NCI-H446 (cell line): ENCODE results near the gene CCDC85C.

Experiments used
- DNase-seq, 2 experiments: peaks; one replicate each; lab custom pipeline; 2025; lab: John Stamatoyannopoulos, UW

CCDC85C gene

DNA sequence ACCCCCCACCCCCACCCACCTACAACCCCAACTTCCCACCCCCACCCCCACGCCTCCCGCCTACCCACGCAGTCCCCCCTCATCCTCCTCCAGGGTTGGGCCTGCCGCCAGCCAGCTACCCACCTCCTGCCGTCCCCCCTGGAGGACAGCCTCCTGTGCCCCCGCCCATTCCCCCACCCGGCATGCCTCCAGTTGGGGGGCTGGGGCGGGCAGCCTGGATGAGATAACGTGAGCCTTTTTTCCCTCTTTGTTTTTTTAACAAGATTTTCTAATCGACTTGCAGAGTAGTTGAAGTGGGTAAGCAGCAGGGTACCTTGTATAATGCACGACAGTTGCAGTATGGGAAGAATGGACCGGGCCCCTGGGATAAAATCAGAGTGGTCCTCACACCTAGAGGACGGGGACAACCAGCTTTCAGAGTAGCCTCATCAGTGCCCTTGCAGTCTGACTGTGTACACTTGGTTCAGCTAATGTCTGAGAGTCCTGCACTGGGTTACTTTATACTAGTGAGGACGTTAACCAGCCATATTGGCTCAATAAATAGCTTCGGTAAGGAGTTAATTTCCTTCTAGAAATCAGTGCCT is 93.4 kb downstream of the CCDC85C start:
- no peak for DNase-seq

GRCh38 chr14:99509871-99510555 is 94.0 kb downstream of the CCDC85C start:
- no peak for DNase-seq

GRCh38 chr14:99508896-99509629 is 94.9 kb downstream of the CCDC85C start:
- DNase-seq = no peak

DNA sequence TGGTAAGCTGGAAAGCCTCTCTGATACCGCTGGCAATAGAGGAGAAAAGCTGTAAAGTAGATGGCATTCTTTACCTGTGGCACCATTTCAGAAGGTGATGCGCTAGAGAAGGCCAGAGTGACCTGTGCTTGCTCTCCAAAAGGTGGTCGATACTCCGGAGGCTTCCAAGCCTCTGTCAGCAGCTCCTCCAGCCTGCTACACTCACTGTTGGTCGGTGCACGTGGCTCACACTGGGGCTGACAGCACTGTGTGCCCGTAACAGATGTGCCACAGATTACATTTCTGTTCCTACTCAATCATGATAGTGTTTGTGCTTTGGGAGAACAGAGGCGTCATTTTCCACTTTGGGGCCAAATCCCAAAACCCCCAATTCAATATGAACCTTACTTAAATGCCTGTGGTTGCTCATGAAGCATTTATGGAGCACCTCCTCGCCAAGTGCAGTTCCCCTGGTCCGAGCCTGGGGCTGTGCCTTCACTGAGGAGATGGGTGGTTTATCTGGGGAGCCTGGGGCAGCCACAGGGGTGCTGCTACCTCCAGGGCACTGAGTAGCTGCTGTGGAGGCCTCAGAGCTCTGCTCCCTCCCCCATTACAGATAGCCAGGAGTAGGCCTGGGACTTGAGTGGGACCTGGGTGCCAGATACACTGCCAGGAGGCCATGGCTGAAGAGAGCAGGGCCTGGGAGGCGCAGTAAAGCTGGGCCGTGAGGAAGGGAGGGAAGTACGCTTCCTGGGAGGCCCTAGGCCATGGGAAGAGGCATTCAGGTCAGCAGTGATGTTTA is 96.0 kb downstream of the CCDC85C start:
- DNase-seq = no peak

DNA sequence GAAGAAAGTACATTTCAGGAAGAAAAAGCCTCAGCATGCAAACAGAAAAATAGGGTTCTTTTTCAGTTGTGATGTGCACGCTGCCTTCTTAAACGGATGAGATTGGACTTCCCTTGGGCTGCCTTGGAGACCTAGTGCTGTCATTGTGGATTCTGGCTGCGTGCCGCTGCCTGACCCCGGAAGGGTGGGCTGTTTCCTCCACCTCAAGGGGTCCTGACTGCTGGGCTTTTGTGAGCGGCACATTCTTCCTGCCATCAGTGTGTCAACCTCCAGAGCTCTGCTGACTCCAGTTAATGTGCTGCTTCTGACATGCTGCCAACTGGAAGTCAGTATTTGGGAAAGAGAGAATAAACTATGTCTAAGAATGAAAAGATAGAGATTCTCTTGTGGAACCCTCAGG is 97.7 kb downstream of the CCDC85C start:
- DNase-seq = no peak

GRCh38 chr14:99505089-99505488 is 98.9 kb downstream of the CCDC85C start:
- no peak for DNase-seq

DNA sequence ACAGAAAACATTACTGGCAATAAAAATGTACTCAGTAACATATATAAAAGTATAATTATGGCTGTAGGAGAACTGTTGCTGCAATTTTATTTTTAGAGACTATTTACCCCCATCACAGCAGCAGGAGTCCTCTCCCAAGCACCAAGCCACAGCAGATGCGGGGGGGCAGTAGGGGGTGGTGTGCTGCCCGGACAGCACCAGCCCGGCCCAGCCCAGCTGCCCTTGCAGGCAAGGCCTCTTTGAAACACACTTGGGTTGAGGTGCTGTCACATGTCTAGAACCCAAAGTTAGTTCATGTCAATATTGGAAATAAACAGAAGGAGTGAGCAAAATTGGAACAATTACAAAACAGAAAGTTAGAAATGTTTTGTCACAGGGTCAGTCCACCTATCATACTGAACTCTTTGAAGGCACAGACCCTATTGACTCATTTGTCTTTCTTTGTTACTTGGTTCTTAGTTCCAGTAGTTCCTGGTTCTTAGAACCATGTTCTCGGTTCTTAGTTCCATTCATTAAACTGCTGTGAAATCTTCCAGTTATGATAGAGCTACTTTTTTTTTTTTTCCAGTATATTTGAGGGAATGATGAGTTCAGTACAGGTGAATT is 100.1 kb downstream of the CCDC85C start:
- DNase-seq = no peak

DNA sequence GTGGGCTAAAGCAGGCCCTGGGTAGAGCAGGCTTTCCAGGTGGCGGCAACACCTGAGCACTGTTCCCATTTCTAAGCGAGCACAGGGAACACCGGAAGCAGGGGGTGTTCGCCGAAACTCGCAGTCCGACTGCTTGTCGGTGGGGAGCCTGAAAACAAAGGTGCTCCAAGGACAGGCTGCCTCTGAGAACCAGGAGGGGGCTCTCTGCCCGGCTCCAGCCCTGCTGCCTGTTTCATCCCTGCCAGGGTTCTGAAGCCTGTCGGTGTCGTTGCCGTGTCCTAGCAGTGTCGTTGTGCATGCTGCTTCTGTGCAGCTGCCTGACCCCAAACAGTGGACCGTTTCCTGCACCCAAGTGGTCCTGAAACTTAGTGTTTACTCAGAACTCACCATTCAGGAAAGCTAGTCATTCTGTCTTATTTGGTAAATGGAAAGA is 101.0 kb downstream of the CCDC85C start:
- DNase-seq = no peak

DNA sequence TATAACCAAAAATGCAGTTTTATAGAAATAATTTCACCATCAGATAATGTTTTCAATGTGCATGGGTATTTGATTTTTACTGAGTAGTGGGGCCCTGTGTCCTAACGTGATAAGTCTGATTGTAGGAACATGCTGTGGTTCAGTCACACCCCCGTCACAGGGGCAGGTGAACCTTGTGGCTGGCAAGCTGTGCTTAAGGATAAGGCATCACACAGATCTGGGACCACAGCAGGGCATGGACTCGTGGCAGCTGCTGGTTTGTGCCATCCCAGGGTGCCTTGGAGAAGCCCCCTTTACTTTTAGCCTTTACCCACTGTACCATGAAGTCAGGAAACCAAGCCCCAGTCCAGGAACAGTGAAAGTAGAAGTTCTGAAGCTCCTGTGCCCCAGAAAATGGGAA is 106.1 kb downstream of the CCDC85C start:
- no peak for DNase-seq

GRCh38 chr14:99497341-99497740 is 106.7 kb downstream of the CCDC85C start:
- no peak for DNase-seq

GRCh38 chr14:99484106-99484505 is 119.9 kb downstream of the CCDC85C start:
- no peak for DNase-seq

DNA sequence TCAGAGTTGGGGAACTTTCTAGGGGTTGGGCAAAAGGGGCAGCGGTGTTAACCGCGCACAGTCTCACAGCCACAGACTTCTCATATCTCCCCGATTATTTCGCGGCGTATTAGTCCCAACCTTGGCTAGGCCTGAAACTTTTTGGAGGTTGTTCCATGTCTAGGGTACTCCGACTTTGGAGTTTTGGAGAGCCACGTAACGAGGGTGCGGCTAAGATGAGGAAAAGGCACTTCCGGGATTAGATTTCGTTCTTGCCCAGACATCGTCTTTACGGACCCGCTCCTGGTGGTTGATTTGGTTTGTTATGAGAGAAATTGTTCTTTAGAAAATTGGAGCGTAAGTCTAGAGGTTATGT is 122.3 kb downstream of the CCDC85C start:
- peak in 1 of 2 experiments; percentile 42 for DNase-seq

DNA sequence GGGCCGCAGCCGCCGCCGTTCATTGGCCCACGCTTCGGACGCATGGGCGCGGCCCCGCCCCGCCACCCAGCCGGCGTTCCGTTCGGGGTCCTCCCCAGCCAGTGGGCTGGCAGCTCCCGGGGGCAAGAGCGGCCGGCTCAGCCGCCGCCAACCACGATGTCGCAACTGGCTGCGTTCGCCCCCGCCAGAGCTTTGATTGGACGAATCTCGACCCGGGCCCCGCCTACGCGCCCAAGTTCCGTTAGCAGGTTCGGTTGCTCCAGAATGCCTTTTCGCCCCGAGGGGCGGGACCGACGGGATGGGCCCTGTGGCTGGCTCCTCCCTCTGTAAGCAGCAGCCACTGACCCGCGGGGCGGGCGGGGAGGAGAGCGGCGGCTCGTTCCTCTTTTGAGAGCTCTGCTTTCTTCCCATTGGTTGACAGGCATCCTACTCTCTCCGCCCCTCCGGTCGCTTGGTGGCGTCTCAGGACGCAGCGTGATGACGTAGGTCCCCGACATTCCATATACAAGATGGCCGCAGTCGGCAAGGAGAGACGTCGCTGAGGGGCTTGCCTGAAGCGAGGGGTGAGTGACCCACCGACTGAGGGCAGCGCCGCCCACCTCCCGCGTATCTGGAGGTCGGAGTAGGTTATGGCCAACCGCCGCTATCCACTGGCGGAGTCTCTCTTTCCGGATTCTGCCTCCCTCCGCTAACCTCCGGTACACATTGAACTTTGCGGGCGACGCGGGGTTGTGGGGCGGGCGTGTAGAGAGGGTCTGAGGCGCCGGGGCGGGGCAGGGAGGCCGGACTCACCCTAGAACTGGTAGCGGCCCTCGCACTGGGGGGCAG is 122.9 kb downstream of the CCDC85C start, which contains the start of gene CCNK:
TSS of gene CCNK (plus strand) at position 493 of the 828 bp plus-strand sequence. CDS start 11,269 bp downstream, outside the sequence.
- DNase-seq = peak; percentile 99 to 100

- DNase-seq = peak in 1 of 2 experiments; percentile 61
Measured at GRCh38 chr14:99479906-99480869, 123.8 kb downstream of the CCDC85C start, which contains the start of gene SETD3. SETD3 (minus strand) TSS chr14:99480859; CDS start chr14:99465805, 15,054 bp downstream.

- DNase-seq = no peak
Measured at GRCh38 chr14:99479160-99479905, 124.7 kb downstream of the CCDC85C start.

DNA sequence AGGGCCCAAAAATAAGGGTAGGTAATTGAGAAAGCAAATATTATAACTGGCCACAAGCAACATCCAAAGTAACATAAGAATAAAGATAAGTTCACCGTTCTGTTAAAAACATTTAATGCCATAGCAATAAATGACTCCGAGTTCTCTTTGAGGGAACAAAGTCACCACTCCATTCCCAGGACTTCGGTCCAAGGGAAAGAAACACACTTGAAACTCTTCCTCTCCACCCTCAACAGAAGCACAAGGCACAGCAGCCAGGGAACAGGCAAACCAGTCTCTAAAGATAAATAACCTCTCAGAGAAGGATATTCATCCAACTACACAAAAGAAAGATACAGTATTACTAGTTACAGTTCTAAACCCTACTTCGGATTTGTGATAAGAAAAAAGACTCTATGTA is 125.9 kb downstream of the CCDC85C start:
- no peak for DNase-seq

GRCh38 chr14:99476864-99477263 is 127.1 kb downstream of the CCDC85C start:
- no peak for DNase-seq

- no peak for DNase-seq
Measured at GRCh38 chr14:99475660-99476059, 128.3 kb downstream of the CCDC85C start.

- DNase-seq = no peak
Measured at GRCh38 chr14:99475179-99475578, 128.8 kb downstream of the CCDC85C start.
